Measurements from ENCODE around the gene HNRNPC.
A peak's percentile ranks its signal among the peaks of the same experiment; 100 is the strongest.
"Not testable (repeated sequence)": the region's sequence is repeated elsewhere in the genome, so short reads cannot be mapped to it uniquely, and the experiment has no call there.

HNRNPC gene

DNA sequence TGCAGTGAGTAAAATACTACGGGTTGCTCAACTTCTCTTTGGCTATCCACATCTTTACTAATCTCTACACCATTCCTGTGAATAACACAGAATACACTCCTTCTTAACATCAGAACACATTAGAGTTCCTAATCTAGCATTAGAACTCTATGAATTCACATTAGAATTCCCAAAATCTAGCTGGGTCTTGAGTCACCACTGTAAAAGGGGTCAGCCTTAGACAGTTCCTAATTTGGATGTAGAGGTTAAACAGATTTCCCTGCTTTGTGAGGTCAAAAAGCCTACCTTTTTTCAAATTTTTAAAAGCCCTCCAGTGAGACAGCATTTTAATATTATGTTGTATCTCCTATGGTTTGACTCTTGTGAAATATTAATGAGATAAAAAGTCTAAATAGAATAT is 7.4 kb downstream of the HNRNPC start:
- Mint-ChIP-seq H3K27me3 (no peaks in the 10 kb centered on the region), H3K4me3 (peak overlapping the region; percentile 99), H3K4me1 (ENCODE audit: low read depth) (peaks cover 88% of the 10 kb centered on the region), H3K9me3 (no peaks in the 10 kb centered on the region), H3K27ac (peak overlapping the region; percentile 100), H3K36me3 (ENCODE audit: low read depth) (peaks cover 98% of the 10 kb centered on the region)
- DNase-seq, result no peak

DNA sequence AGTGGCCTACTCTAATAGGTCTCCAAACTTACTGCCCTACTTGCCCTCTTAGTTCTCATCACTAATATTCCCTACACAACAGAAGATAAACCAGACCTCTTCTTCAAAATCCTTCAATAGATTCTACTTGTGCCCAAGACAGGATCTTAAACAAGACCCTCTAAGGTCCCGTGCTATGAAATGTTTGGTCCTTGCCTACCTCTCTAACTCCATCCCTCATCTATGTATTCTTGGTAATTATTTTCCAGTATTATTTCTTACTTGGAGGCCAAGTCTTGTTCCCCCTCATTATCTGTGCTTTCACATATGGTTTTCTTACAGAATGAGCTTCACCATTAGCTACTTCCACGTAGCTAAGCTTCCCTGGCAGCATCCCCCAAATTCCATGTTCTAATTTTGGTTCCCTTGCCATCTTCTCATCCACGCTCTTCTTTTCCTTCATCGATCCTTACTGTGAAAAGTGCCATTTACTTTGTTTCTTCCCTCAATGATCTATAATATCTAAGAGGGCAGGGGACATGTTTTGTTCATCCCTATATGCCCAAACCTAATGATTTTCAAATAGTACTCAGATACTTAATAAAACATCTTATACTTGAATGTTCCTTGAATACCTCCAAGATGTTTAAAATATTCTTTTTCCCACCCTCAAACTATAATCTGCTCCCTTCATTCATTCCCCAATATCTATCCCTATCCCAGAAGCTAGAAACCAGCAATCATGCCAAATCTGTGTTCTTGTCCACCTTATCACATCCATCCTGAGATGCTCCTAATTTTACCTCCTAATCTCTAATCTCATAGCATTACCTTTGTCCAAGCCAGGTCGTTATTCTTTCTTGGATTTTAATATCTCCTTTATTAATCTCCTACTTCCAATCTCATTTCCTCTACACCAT is 10.1 kb downstream of the HNRNPC start:
- peak overlapping the region; percentile 60 for H3K4me3 Mint-ChIP-seq
- no peak for DNase-seq
- H3K4me1 Mint-ChIP-seq (ENCODE audit: low read depth), result peaks cover 90% of the 10 kb centered on the region
- no peaks in the 10 kb centered on the region for H3K27me3 Mint-ChIP-seq
- peak overlapping the region; percentile 90 for H3K27ac Mint-ChIP-seq
- no peaks in the 10 kb centered on the region for H3K9me3 Mint-ChIP-seq
- H3K36me3 Mint-ChIP-seq (ENCODE audit: low read depth), result peaks cover 98% of the 10 kb centered on the region

DNA sequence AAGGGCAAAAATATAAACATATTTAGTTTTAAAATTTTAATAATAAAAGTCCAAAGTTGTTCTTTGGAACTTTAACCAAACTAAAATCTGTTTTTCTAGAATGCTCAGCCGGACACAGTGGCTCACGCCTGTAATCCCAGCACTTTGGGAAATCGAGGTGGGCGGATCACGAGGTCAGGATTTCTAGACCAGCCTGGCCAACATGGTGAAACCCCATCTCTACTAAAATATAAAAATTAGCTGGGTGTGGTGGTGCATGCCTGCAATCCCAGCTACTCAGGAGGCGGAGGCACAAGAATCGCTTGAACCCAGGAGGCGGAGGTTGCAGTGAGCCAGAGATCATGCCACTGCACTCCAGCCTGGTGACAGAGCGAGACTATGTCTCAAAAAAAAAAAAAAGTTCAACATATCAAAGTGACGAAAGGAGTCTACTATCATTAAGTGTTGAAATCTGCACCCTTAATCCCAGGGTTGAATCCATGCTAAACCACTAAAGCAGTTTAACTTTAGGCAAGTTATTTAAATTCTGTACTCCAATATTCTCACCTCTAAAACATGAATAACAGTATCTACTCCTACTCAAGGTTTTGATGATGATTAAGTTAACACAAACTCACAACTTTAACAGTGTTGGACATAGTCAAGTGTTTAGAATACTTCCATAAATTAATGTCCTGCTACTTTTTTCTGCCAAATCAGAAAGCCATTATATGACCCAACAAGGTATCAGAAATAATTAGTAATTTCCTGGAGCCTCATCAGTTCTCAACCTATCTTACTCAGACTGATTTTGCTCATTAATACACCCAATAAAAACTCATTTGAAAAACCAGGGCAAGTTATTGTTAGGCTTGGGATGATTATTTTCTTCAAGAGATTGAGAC is 11.0 kb downstream of the HNRNPC start:
- Mint-ChIP-seq H3K9me3 (no peaks in the 10 kb centered on the region), H3K36me3 (ENCODE audit: low read depth) (peaks cover 97% of the 10 kb centered on the region), H3K27me3 (no peaks in the 10 kb centered on the region), H3K4me3 (peak overlapping the region; percentile 60), H3K4me1 (ENCODE audit: low read depth) (peaks cover 87% of the 10 kb centered on the region), H3K27ac (peak overlapping the region; percentile 90)
- no peak for DNase-seq

DNA sequence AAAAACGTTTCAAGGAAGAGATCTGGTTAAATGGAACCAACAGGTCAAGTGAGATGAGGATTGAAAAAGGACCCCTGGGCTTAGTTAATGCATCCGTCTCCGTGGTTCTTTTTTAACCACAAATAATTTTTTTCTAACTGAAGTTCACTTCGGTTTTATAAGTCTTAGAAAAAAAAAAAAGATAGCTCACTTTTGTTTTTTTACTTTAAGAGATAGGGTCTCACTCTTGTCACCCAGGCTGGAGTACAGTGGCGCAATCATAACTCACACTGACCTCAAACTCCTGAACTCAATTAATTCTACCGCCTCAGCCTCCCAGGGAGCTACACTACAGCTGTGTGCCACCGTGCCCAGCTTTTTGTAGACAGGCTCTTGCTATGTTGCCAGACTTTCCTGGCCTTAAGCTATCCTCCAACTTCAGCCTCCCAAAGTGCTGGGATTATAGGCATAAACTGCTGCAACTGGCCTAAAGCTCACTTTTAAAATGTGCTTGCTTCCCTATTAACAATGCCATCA is 11.8 kb downstream of the HNRNPC start:
- Mint-ChIP-seq H3K9me3 (no peaks in the 10 kb centered on the region), H3K36me3 (ENCODE audit: low read depth) (peaks cover 97% of the 10 kb centered on the region), H3K4me3 (peak overlapping the region; percentile 60), H3K27ac (peak overlapping the region; percentile 88), H3K4me1 (ENCODE audit: low read depth) (peaks cover 85% of the 10 kb centered on the region), H3K27me3 (no peaks in the 10 kb centered on the region)
- no peak for DNase-seq

DNA sequence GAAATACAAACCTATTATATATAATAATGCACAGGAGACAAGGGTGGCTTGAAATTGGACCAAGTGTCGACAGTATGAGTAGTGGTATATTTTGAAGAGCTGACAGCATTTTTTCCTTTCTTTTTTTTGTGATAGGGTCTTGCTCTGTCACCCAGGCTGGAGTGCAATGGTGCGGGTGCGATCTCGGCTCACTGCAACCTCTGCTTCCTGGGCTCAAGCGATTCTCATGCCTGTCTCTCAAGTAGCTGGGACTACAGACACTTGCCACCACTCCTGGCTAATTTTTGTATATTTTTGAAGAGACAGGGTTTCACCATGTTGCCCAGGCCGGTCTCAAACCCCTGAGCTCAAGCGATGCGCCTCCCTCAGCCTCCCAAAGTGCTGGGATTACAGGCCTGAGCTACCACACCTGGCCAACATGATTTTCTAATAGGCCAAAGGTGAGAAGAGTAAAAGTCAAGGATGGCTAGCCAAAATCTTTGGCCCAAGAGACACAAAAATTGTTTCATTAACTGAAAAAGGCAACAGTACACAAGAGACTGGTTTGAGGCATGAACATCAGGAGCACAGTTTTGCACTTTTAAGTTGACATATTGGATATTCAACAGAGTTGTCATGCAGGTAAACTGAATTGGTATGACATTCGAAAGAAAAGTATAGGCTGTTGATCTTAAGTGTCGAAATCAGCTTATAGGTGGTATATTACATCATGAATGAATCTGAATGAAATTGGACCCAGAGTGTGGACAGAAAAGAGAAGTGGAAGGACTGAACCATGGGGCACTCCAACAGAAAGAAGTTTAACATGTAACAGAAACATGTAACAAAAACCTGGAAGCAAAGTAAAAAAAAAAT is 12.5 kb downstream of the HNRNPC start:
- peak overlapping the region; percentile 88 for H3K27ac Mint-ChIP-seq
- H3K4me3 Mint-ChIP-seq, result peak overlapping the region; percentile 60
- H3K27me3 Mint-ChIP-seq, result no peaks in the 10 kb centered on the region
- no peak for DNase-seq
- no peaks in the 10 kb centered on the region for H3K9me3 Mint-ChIP-seq
- H3K4me1 Mint-ChIP-seq (ENCODE audit: low read depth), result peaks cover 84% of the 10 kb centered on the region
- H3K36me3 Mint-ChIP-seq (ENCODE audit: low read depth), result peaks cover 97% of the 10 kb centered on the region

DNA sequence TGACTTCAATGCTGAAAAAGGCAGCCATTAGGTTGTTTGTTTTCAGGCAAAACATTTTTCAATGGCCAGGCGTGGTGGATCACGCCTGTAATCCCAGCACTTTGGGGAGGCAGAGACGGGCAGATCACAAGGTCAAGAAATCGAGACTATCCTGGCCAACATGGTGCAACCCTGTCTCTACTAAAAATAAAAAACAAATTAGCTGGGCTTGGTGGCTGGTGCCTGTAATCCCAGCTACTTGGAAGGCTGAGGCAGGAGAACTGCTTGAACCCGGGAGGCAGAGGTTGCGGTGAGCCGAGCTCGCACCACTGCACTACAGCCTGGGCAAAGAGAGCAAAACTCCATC is 13.2 kb downstream of the HNRNPC start:
- not testable (repeated sequence) for DNase-seq, H3K27me3 Mint-ChIP-seq, H3K9me3 Mint-ChIP-seq
- Mint-ChIP-seq H3K4me3 (peak overlapping the region; percentile 60), H3K27ac (peak overlapping the region; percentile 88), H3K4me1 (ENCODE audit: low read depth) (peaks cover 84% of the 10 kb centered on the region), H3K36me3 (ENCODE audit: low read depth) (peaks cover 97% of the 10 kb centered on the region)

DNA sequence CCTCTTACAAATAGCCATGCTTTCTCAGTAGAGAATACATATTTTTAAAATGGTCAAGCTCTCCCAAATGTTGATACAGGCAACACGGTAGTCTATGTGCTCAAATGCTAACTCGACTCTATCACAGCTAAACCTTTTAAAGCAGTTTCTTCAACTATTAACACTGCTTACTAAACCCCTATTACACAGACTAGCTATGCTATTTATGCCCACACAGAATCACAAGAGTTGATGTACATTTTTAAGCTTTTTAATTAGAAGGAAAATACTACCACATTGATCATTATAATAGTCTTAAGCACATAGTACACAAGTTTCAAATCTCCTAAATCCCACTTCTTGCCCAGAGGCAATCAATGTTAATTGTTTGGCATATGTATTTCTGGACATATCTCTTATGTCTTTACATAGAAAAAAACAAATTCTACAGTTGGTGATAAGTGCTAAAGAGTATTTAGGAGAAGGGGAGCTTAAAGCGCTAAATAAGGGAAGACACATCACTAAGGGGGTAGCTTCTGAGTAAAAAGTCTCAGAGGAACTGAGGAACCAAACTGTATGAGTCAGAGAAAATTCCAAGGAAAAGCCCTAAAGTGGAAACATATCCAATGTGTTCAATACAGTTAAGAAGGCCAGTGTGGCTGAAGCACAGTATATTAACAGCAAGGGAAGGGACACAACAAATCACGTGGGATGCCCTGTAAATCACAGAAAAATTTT is 13.7 kb downstream of the HNRNPC start:
- Mint-ChIP-seq H3K4me1 (ENCODE audit: low read depth) (peaks cover 83% of the 10 kb centered on the region), H3K36me3 (ENCODE audit: low read depth) (peaks cover 97% of the 10 kb centered on the region), H3K4me3 (peak overlapping the region; percentile 59), H3K9me3 (no peaks in the 10 kb centered on the region), H3K27me3 (no peaks in the 10 kb centered on the region), H3K27ac (peak overlapping the region; percentile 88)
- DNase-seq, result no peak

DNA sequence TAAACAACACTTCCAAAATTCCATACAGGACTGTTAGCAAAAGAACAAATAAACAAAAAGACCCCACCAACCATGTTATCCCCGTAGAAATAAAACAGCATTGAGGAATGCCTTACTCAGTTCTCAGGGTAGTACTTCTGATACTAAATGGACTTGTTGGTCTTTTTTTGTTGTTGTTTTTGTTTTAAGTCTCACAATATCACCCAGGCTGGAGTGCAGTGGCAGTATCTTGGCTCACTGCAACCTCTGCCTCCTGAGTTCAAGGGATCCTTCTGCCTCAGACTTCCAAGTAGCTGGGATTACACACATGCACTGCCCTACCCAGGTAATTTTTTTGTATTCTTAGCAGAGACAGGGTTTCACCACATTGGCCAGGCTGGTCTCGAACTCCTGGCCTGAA is 17.1 kb downstream of the HNRNPC start:
- Mint-ChIP-seq H3K9me3 (no peaks in the 10 kb centered on the region), H3K4me1 (ENCODE audit: low read depth) (peaks cover 80% of the 10 kb centered on the region), H3K27ac (peak overlapping the region; percentile 83), H3K4me3 (peak overlapping the region; percentile 43), H3K36me3 (ENCODE audit: low read depth) (peaks cover 99% of the 10 kb centered on the region), H3K27me3 (no peaks in the 10 kb centered on the region)
- no peak for DNase-seq

DNA sequence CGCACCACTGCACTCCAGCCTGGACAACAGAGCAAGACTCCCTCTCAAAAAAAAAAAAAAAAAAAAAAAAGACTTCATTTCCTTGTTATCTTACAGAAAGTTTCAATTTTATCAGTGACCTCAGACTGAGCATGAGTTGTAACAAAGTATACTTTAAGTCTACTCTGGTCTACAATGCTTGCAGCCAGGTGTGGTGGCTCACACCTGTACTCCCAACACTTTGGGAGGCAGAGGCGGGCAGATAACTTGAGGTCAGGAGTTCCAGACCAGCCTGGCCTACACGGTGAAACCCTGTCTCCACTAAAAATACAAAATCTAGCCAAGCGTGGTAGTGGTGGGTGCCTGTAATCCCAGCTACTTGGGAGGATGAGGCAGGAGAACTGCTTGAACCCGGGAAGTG is 18.0 kb downstream of the HNRNPC start:
- H3K27me3 Mint-ChIP-seq, result no peaks in the 10 kb centered on the region
- DNase-seq, result no peak
- peaks cover 78% of the 10 kb centered on the region for H3K4me1 Mint-ChIP-seq (ENCODE audit: low read depth)
- H3K36me3 Mint-ChIP-seq (ENCODE audit: low read depth), result peaks cover 99% of the 10 kb centered on the region
- H3K9me3 Mint-ChIP-seq, result no peaks in the 10 kb centered on the region
- peak overlapping the region; percentile 83 for H3K27ac Mint-ChIP-seq
- no peak overlapping the region for H3K4me3 Mint-ChIP-seq

DNA sequence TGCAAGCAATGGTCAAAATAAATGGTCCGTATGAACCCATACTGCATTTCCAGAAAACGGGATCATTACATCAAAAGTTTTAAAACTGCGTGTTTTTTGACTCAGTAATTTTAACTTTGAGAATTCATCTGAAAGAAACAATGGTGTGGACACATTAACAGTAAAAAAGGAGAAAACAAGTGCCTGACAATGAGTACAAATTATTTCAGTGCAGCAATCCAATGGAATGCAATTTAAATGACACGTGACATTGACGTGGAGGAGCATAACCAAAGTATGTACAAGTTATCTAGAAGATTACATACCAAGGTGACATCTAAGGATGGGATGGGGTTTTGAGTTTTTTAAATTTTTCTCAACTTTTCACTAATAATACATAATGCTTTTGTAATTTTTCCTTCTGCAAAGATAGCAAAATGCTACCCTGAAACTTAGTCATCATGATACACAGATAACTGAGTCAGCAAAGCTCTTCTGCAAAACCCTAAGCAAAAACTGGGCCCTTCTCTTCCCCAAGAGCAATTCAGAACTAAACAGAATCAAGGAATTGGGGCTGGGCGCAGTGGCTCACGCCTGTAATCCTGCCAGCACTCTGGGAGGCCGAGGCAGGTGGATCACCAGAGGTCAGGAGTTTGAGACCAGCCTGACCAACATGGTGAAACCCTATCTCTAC is 20.4 kb downstream of the HNRNPC start:
- Mint-ChIP-seq H3K4me1 (ENCODE audit: low read depth) (peaks cover 75% of the 10 kb centered on the region), H3K27ac (peak overlapping the region; percentile 61), H3K27me3 (no peaks in the 10 kb centered on the region), H3K36me3 (ENCODE audit: low read depth) (peaks cover 99% of the 10 kb centered on the region), H3K9me3 (no peaks in the 10 kb centered on the region), H3K4me3 (peak overlapping the region; percentile 8)
- no peak for DNase-seq

DNA sequence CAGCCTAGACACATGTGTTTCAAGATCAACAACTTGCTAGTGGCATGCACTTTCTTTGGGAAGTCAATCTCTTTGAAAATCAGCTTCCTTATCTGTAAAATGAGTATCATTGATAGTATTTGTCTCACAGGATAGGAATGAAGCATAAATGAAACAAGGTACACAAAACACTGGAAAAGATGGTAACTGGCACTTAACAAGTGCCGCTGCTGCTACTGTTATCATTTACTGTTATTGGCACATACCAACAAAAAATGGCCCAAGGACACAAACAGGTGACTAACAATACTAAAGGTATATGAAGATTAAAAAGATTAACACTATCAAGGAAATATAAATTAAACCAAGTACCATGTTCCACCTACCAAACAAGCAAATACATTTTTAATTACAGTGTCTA is 20.9 kb downstream of the HNRNPC start:
- Mint-ChIP-seq H3K9me3 (no peaks in the 10 kb centered on the region), H3K4me3 (peak overlapping the region; percentile 0)

DNA sequence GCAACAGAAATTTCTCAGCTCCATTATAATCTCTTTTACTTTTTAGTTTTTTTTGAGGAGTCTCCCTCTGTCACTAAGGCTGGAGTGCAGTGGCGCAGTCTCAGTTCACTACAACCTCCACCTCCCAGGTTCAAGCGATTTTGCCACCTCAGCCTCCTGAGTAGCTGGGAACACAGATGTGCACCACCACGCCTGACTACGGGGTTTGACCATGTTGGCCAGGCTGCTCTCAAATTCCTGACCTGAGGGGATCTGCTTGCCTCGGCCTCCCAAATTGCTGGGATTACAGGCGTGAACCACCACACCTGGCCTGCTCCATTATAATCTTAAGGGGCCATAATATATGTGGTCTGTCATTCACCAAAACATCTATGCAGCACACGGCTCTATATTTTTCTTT is 23.4 kb downstream of the HNRNPC start:
- H3K9me3 Mint-ChIP-seq, result no peaks in the 10 kb centered on the region
- no peaks in the 10 kb centered on the region for H3K27me3 Mint-ChIP-seq
- H3K4me3 Mint-ChIP-seq, result no peak overlapping the region
- H3K27ac Mint-ChIP-seq, result peak overlapping the region; percentile 71
- H3K36me3 Mint-ChIP-seq (ENCODE audit: low read depth), result peaks cover 97% of the 10 kb centered on the region
- H3K4me1 Mint-ChIP-seq (ENCODE audit: low read depth), result peaks cover 78% of the 10 kb centered on the region
- no peak for DNase-seq

More for the DNA sequence above, 20.9 kb downstream of the HNRNPC start:
- no peak for DNase-seq
- peaks cover 98% of the 10 kb centered on the region for H3K36me3 Mint-ChIP-seq (ENCODE audit: low read depth)
- peaks cover 75% of the 10 kb centered on the region for H3K4me1 Mint-ChIP-seq (ENCODE audit: low read depth)
- H3K27ac Mint-ChIP-seq, result peak overlapping the region; percentile 61
- no peaks in the 10 kb centered on the region for H3K27me3 Mint-ChIP-seq

DNA sequence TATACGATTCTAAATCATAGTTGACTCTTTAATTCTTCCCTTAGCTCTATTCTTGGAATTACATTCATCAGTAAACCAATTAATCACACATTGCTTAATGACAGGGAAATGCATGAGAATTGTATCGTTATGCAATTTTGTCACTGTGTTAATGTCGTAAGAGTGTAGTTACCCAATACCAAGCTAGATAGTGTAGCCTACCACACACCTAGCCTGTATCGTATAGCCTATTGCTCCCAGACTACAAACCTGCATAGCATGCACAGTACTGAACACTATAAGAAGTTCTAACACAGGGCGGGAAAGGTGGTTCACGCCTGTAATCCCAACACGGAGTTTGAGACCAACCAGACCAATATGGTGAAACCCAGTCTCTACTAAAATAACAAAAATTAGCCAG is 24.7 kb downstream of the HNRNPC start:
- Mint-ChIP-seq H3K27ac (peak overlapping the region; percentile 76), H3K27me3 (no peaks in the 10 kb centered on the region), H3K4me1 (ENCODE audit: low read depth) (peaks cover 76% of the 10 kb centered on the region), H3K9me3 (no peaks in the 10 kb centered on the region), H3K4me3 (no peak overlapping the region), H3K36me3 (ENCODE audit: low read depth) (peaks cover 96% of the 10 kb centered on the region)
- DNase-seq, result no peak

Measured in activated T-cell treated with anti-CD3 and anti-CD28 coated beads, Interleukin-2, amount 50 U/mL, for 24 hours (primary cell).